HEK293 (cell line): ENCODE data around the gene AP1G2.

Source experiments
- CTCF ChIP-seq: fragments of 450-650 bp; formaldehyde crosslinking; IDR thresholded peaks from 2 replicates; pipeline ENCODE4 v1.5.1; 2016; ENCODE audit warnings: missing biosample characterization, missing genetic modification characterization
- REST ChIP-seq: fragments of 450-650 bp; formaldehyde crosslinking; IDR thresholded peaks from 2 replicates; pipeline ENCODE4 v1.5.1; 2016; ENCODE audit warnings: missing biosample characterization, missing genetic modification characterization
- ZBTB44 ChIP-seq: fragments of 450-650 bp; IDR thresholded peaks from 2 replicates; pipeline ENCODE4 v1.5.1; 2018; ENCODE audit warnings: missing biosample characterization, mild to moderate bottlenecking, missing genetic modification characterization

DNA sequence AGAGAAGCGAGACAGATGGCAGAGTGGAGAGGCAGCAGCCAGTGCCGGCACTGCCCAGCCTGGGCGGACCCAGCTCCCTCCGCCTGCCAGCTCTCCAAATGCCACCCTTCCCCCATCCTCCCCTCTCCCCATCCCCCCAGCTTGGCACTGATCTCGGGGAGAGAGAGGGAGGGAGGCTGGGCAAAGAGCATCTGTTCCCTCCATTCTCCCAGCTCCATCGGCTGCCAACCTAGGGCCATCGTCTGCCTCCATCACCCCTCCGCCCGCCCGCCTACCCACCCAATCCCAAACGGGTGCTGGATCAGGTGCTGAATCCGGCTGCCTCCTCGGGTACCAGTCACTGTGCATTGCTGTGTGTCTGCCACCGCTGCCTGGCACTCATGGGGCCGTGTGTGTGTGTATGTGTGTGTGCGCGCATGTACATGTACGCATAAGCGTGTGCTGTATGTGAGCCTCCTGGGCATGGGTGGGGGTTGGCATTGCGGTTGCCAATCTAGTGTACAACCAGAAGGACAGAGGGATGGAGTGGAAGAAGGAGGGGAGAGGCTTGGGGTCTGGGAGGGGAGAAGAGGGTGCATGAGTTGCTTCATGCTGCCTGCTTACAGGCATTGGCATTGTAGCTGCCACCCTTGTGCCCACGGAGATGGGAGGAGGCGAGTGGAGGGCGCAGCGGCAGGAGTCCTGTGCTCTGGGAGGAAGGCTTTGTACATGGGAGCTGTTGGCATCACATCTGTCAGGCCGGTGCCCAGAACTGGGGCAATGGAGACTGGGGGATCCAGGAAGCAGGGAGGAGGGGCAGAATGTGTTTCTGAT lies 54.4 kb downstream of the AP1G2 start:
- TF ChIP-seq REST (tag by site-specific recombination) (no peak), CTCF (tag by site-specific recombination) (no peak), ZBTB44 (tag by site-specific recombination) (no peak)
